Measurements from ENCODE around the gene CERKL. TPM values are rescaled to one million over a fixed set of nuclear protein-coding genes. Genes with fewer than 3 reads are reported as not detected.
"Not testable (repeated sequence)": the region's sequence is repeated elsewhere in the genome, so short reads cannot be mapped to it uniquely, and the experiment has no call there.

The CERKL gene
- total RNA-seq (2014; rRNA removed; shearing (Covaris generic)): 0.69 TPM in 1 of 2 replicates, not detected in the other
- polyA plus RNA-seq (2016; fragmentation: Nextera tagmentation; extraction: Ambion mirVana): 0.32 and 0.35 TPM in 2 replicates
- long read RNA-seq: 0 reads

GRCh38 chr2:181656450-181657291 lies at the start of gene CERKL:
Gene CERKL, minus strand, starts transcription at chr2:181657105. Its CDS starts 99 bp downstream, at chr2:181657006.
- DNase-seq (ENCODE audit: low spot score) (peak; percentile 89), ATAC-seq (peak; percentile 90)
- H3K4me2 ChIP-seq: peak within 1 kb of the TSS; percentile 95
- peak; percentile 55 for TF ChIP-seq CREB1 (CRISPR knock-in tag; IDR thresholded peaks at IDR 0.05; ENCODE audit: low read depth)
- TF ChIP-seq CTCF (conservative IDR thresholded peaks at IDR 0.05; ENCODE audit: low read depth in 2 of 2): no peak
- no peak within 1 kb of the TSS for H3K27ac ChIP-seq (ENCODE audit: low read depth)
- H3K4me1 ChIP-seq (ENCODE audit: insufficient read depth): peaks cover 28% of the 10 kb centered on the region
- peak within 1 kb of the TSS; percentile 68 for H3K4me3 ChIP-seq
- H3K4me1 Mint-ChIP-seq: peaks cover 28% of the 10 kb centered on the region
- peaks cover 91% of the 10 kb centered on the region for H3K27me3 ChIP-seq (ENCODE audit: insufficient read depth)
- H3K9me2 ChIP-seq (ENCODE audit: insufficient read depth): no peaks in the 10 kb centered on the region
- 0 out of 2 replicates have a peak, but pooled peaks cover 6% of the 10 kb centered on the region for H3F3A ChIP-seq (replicated peaks; ENCODE audit: low read depth)
- H2AFZ ChIP-seq: peak within 1 kb of the TSS; percentile 87
- no peaks in the 10 kb centered on the region for H4K20me1 ChIP-seq (replicated peaks; ENCODE audit: insufficient read depth)
- no peak within 1 kb of the TSS for H3K27ac Mint-ChIP-seq
- H3K27me3 Mint-ChIP-seq (ENCODE audit: insufficient read depth, low read depth, poor library complexity): peaks cover 55% of the 10 kb centered on the region
- no peaks in the 10 kb centered on the region for H3K79me2 ChIP-seq (replicated peaks; ENCODE audit: insufficient read depth)
- H3K36me3 ChIP-seq (ENCODE audit: insufficient read depth): no peaks in the 10 kb centered on the region
- no peaks in the 10 kb centered on the region for H3K9me3 Mint-ChIP-seq
- no peaks in the 10 kb centered on the region for H3K36me3 Mint-ChIP-seq (ENCODE audit: low read depth)
- H3K4me3 Mint-ChIP-seq: peak within 1 kb of the TSS; percentile 83

GRCh38 chr2:181702519-181702918 lies 45.6 kb upstream of the CERKL start:
- not testable (repeated sequence) for DNase-seq (ENCODE audit: low spot score); H3K36me3 ChIP-seq (ENCODE audit: insufficient read depth); H3K79me2 ChIP-seq (replicated peaks; ENCODE audit: insufficient read depth); H3K27ac ChIP-seq (ENCODE audit: low read depth); H3K4me3 Mint-ChIP-seq; H3K4me3 ChIP-seq; H3K27me3 Mint-ChIP-seq (ENCODE audit: insufficient read depth, low read depth, poor library complexity); ATAC-seq; H3K27me3 ChIP-seq (ENCODE audit: insufficient read depth); H3K27ac Mint-ChIP-seq; H4K20me1 ChIP-seq (replicated peaks; ENCODE audit: insufficient read depth); H3K4me1 ChIP-seq (ENCODE audit: insufficient read depth); H3K9me2 ChIP-seq (ENCODE audit: insufficient read depth); H3K4me1 Mint-ChIP-seq; H3K4me2 ChIP-seq; H2AFZ ChIP-seq; H3F3A ChIP-seq (replicated peaks; ENCODE audit: low read depth)
- Mint-ChIP-seq H3K36me3 (ENCODE audit: low read depth) (peaks cover 25% of the 10 kb centered on the region), H3K9me3 (peaks cover 28% of the 10 kb centered on the region)

- Histone ChIP-seq H3K79me2 (replicated peaks; ENCODE audit: insufficient read depth) (no peaks in the 10 kb centered on the region), H3K4me2 (no peak overlapping the region), H3K27ac (ENCODE audit: low read depth) (no peak overlapping the region), H3K27me3 (ENCODE audit: insufficient read depth) (no peaks in the 10 kb centered on the region), H4K20me1 (replicated peaks; ENCODE audit: insufficient read depth) (no peaks in the 10 kb centered on the region), H3F3A (replicated peaks; ENCODE audit: low read depth) (no peaks in the 10 kb centered on the region), H3K9me2 (ENCODE audit: insufficient read depth) (no peaks in the 10 kb centered on the region), H3K36me3 (ENCODE audit: insufficient read depth) (no peaks in the 10 kb centered on the region), H2AFZ (no peak overlapping the region), H3K4me3 (no peak overlapping the region), H3K4me1 (ENCODE audit: insufficient read depth) (no peaks in the 10 kb centered on the region)
- H3K27ac Mint-ChIP-seq: no peak overlapping the region
- ATAC-seq (no peak), DNase-seq (ENCODE audit: low spot score) (no peak)
- no peaks in the 10 kb centered on the region for H3K4me1 Mint-ChIP-seq
- peaks cover 3% of the 10 kb centered on the region for H3K27me3 Mint-ChIP-seq (ENCODE audit: insufficient read depth, low read depth, poor library complexity)
- peaks cover 11% of the 10 kb centered on the region for H3K36me3 Mint-ChIP-seq (ENCODE audit: low read depth)
- H3K9me3 Mint-ChIP-seq: peaks cover 13% of the 10 kb centered on the region
- H3K4me3 Mint-ChIP-seq: no peak overlapping the region
- TF ChIP-seq ZNF114 (CRISPR knock-in tag; IDR thresholded peaks at IDR 0.05): no peak
- no peak for TF ChIP-seq ZNF462 (CRISPR knock-in tag; IDR thresholded peaks at IDR 0.05)
- no peak for TF ChIP-seq CTCF (conservative IDR thresholded peaks at IDR 0.05; ENCODE audit: low read depth in 2 of 2)
These were observed 41.3 kb upstream of the CERKL start for GRCh38 chr2:181698223-181698622.

Measured in GM23338 (cell line).